ENCODE results near the gene COG5.

DNA sequence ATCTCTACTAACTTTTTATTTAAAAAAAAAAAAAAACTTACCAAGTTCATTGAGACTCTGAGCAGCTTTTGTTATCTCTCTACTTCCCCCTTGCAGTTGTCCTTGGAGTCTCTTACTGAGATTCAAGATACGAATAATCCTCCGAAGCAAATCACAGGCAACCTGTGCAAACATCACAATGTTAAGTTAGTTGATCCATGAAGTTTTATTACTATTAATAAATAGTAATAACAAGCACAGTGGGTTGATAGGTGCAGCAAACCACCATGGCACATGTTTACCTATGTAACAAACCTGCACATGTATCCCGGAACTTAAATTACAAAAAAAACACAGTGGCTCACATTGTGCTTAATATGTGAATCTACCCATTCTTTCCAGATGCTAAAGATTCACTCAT lies 36.5 kb downstream of the COG5 start:
- TF ChIP-seq, protein P1, sequence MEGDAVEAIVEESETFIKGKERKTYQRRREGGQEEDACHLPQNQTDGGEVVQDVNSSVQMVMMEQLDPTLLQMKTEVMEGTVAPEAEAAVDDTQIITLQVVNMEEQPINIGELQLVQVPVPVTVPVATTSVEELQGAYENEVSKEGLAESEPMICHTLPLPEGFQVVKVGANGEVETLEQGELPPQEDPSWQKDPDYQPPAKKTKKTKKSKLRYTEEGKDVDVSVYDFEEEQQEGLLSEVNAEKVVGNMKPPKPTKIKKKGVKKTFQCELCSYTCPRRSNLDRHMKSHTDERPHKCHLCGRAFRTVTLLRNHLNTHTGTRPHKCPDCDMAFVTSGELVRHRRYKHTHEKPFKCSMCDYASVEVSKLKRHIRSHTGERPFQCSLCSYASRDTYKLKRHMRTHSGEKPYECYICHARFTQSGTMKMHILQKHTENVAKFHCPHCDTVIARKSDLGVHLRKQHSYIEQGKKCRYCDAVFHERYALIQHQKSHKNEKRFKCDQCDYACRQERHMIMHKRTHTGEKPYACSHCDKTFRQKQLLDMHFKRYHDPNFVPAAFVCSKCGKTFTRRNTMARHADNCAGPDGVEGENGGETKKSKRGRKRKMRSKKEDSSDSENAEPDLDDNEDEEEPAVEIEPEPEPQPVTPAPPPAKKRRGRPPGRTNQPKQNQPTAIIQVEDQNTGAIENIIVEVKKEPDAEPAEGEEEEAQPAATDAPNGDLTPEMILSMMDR (IDR thresholded peaks at IDR 0.05) = no peak
- no peak for TF ChIP-seq POLR2A (IDR thresholded peaks at IDR 0.05)
